B cell (primary cell): ENCODE measurements around the gene RNF10. TPM values are rescaled to one million over a fixed set of nuclear protein-coding genes. Genes with fewer than 3 reads are reported as not detected.

Experiments
- ATAC-seq: fragments of 200-7000 bp; cut with Tn5 transposase; one replicate; pipeline ENCODE4 v1.10.0; 2021; ENCODE audit warnings: low read depth, mild to moderate bottlenecking, moderate number of reproducible peaks, moderate library complexity
- CTCF ChIA-PET: fragments of 350-600 bp; sonication (Branson Sonifier 250); formaldehyde crosslinking; loops from one replicate; lab custom pipeline; 2021; ENCODE audit warnings: antibody characterized with exemption, inconsistent platforms; lab: Charles Lee
- POLR2A ChIA-PET: fragments of 350-600 bp; sonication (Branson Sonifier 250); formaldehyde crosslinking; loops from one replicate; lab custom pipeline; 2021; ENCODE audit warnings: antibody characterized with exemption; lab: Charles Lee
- DNase-seq: peaks from one replicate; pipeline ENCODE4 v3.0.0; 2013
- H2AFZ ChIP-seq: 2 replicates; pipeline ENCODE4 v1.6.1; 2012; ENCODE audit warnings: mild to moderate bottlenecking, low read depth, low read length; ENCODE audit not compliant: insufficient read depth, poor library complexity, severe bottlenecking
- H3K27ac ChIP-seq, 2 donors: 1 replicate in 1 of 2; 2 replicates in 1 of 2; pipeline ENCODE4 v1.5.1; 2012 to 2013; ENCODE audit warnings: low read length in 2 of 2, mild to moderate bottlenecking in 2 of 2, moderate library complexity in 1 of 2
- H3K27me3 ChIP-seq, 4 experiments: fragments of 200-600 bp in 1 of 4; sonication (generic) in 1 of 4; replicated peaks in 1 of 4; 1 replicate in 2 of 4; 2 replicates in 2 of 4; pipeline versions ENCODE4 v1.6.1 to v1.7.0; 2013 to 2016; ENCODE audit warnings: low read length in 3 of 4, mild to moderate bottlenecking in 2 of 4, mixed read lengths in 1 of 4, moderate library complexity in 1 of 4; ENCODE audit not compliant: insufficient read depth in 4 of 4, control insufficient read depth in 3 of 4; ENCODE audit errors: control extremely low read depth in 1 of 4
- H3K36me3 ChIP-seq, 2 experiments: replicated peaks in 1 of 2; 1 replicate in 1 of 2; 2 replicates in 1 of 2; pipeline versions ENCODE4 v1.6.1 to v1.7.1; 2013; ENCODE audit warnings: low read length in 1 of 2; ENCODE audit not compliant: insufficient read depth in 2 of 2, control insufficient read depth in 1 of 2; ENCODE audit errors: control extremely low read depth in 1 of 2, extremely low read depth in 1 of 2
- H3K4me1 ChIP-seq, 2 donors: fragments of 200-600 bp in 1 of 2; sonication (generic) in 1 of 2; 1 replicate in 1 of 2; 2 replicates in 1 of 2; pipeline versions ENCODE4 v1.5.1 to v1.6.1; 2013 to 2017; ENCODE audit warnings: low read length in 2 of 2; ENCODE audit not compliant: control insufficient read depth in 2 of 2, insufficient read depth in 2 of 2
- H3K4me2 ChIP-seq: replicated peaks from 2 replicates; pipeline ENCODE3; 2012; ENCODE audit warnings: mild to moderate bottlenecking, low read depth, low read length; ENCODE audit not compliant: poor library complexity, severe bottlenecking
- H3K4me3 ChIP-seq, 5 experiments: fragments of 200-600 bp in 1 of 5; sonication (generic) in 1 of 5; 1 replicate in 3 of 5; 2 replicates in 2 of 5; pipeline versions ENCODE4 v1.5.1 to v1.7.0; 2011 to 2016; ENCODE audit warnings: low read length in 4 of 5, mild to moderate bottlenecking in 4 of 5, low read depth in 2 of 5, control low read depth in 1 of 5, moderate library complexity in 1 of 5; ENCODE audit not compliant: insufficient read depth in 1 of 5; ENCODE audit errors: control extremely low read depth in 1 of 5, extremely low read depth in 1 of 5
- H3K79me2 ChIP-seq: fragments of 200-600 bp; sonication (generic); one replicate; pipeline ENCODE4 v1.6.0; 2016; ENCODE audit warnings: low read length; ENCODE audit not compliant: control insufficient read depth, insufficient read depth
- H3K9ac ChIP-seq: fragments of 200-600 bp; sonication (generic); 2 replicates; pipeline ENCODE4 v1.6.1; 2017; ENCODE audit warnings: mild to moderate bottlenecking, low read length, moderate library complexity
- H3K9me3 ChIP-seq, 3 donors: one replicate each; pipeline versions ENCODE4 v1.6.1 to v1.7.1; 2013; ENCODE audit warnings: low read length in 2 of 3; ENCODE audit not compliant: control insufficient read depth in 2 of 3, insufficient read depth in 1 of 3; ENCODE audit errors: control extremely low read depth in 1 of 3
- H4K20me1 ChIP-seq: 2 replicates; pipeline ENCODE4 v1.6.0; 2012; ENCODE audit warnings: mild to moderate bottlenecking, low read length; ENCODE audit not compliant: insufficient read depth, control insufficient read depth, poor library complexity, severe bottlenecking
- H3K27ac Mint-ChIP-seq: one replicate; pipeline ENCODE4 v1.8.0; 2021; ENCODE audit warnings: mixed read lengths
- H3K27me3 Mint-ChIP-seq: one replicate; pipeline ENCODE4 v1.8.0; 2021; ENCODE audit warnings: mixed read lengths
- H3K4me1 Mint-ChIP-seq: one replicate; pipeline ENCODE4 v1.8.0; 2021; ENCODE audit warnings: mixed read lengths
- H3K4me3 Mint-ChIP-seq: one replicate; pipeline ENCODE4 v1.8.0; 2021; ENCODE audit warnings: mixed read lengths
- H3K9me3 Mint-ChIP-seq: one replicate; pipeline ENCODE4 v1.8.0; 2022; ENCODE audit warnings: mixed read lengths; ENCODE audit not compliant: insufficient read depth
- EZH2 ChIP-seq: IDR thresholded peaks from 2 replicates; pipeline ENCODE4 v1.6.1; 2012; ENCODE audit warnings: borderline replicate concordance, low read depth, mild to moderate bottlenecking, moderate library complexity, low read length; ENCODE audit not compliant: insufficient read depth, poor library complexity, severe bottlenecking
- WGBS: methylation state at CpG from one replicate; pipeline ENCODE4 v1.1.5; 2013; ENCODE audit warnings: missing lambda C conversion rate; ENCODE audit not compliant: insufficient coverage; 5-methylcytosine and 5-hydroxymethylcytosine counted together
- intact Hi-C: fragments of 100-400 bp; cut with micrococcal nuclease; formaldehyde crosslinking; loops from one replicate; pipeline ENCODE4 v1.10.0; 2022
- polyA minus RNA-seq: library from RNA; depleted of rRNA, polyadenylated mRNA; stranded (reverse); fragments of >200 nt; gene quantifications from 2 replicates; pipeline ENCODE4 v1.2.3, GENCODE V29; 2012
- polyA plus RNA-seq: library from polyadenylated mRNA; depleted of rRNA; stranded (reverse); fragments of >200 nt; gene quantifications from 2 replicates; pipeline ENCODE4 v1.2.3, GENCODE V29; 2012
- total RNA-seq, 2 donors: library from RNA; stranded (reverse); fragments of 120-200 nt in 1 of 2; gene quantifications; 1 replicate in 1 of 2; 2 replicates in 1 of 2; pipeline versions ENCODE4 v1.2.3 to v1.2.4, GENCODE V29; 2013 to 2022
- TF ChIP-seq, protein P1 (sequence below): fragments of 200-600 bp; IDR thresholded peaks from one replicate; pipeline ENCODE4 v1.8.0; 2022; ENCODE audit warnings: antibody characterized with exemption, mild to moderate bottlenecking

RNF10 gene
- total RNA-seq, result 227 and 236 TPM in 2 replicates
- 78.9 TPM for total RNA-seq (2013)
- 163 and 250 TPM in 2 replicates for polyA plus RNA-seq
- polyA minus RNA-seq, result 83.9 and 160 TPM in 2 replicates

DNA sequence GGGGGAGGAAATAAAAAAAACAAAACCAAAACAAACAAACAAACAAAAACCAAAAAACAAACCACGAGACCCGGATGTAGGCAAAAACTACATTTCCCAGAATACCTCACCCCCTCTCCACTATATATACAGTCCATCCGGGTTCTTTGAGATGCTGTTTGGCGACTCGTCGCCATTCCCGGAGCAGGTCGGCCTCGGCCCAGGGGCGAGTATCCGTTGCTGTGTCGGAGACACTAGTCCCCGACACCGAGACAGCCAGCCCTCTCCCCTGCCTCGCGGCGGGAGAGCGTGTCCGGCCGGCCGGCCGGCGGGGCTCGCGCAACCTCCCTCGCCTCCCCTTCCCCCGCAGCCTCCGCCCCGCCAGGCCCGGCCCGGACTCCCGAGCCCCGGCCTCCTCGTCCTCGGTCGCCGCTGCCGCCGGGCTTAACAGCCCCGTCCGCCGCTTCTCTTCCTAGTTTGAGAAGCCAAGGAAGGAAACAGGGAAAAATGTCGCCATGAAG lies at the start of gene RNF10:
Gene RNF10, plus strand, starts transcription at position 154 of the 500 bp plus-strand sequence. CDS start 456 bp downstream, outside the sequence.
- Histone ChIP-seq H3K9ac (peak within 1 kb of the TSS; percentile 90), H3K4me2 (peak within 1 kb of the TSS; percentile 85), H4K20me1 (peaks cover 50% of the 10 kb centered on the region), H3K27me3 (no peaks in the 10 kb centered on the region), H3K4me3 (peak within 1 kb of the TSS; percentile 69 to 93 (median 80)), H3K36me3 (peaks cover 0 to 7% of the 10 kb centered on the region in 2 experiments), H3K27ac (peak within 1 kb of the TSS; percentile 64 to 94), H3K9me3 (no peaks in the 10 kb centered on the region), H2AFZ (peak within 1 kb of the TSS; percentile 77), H3K79me2 (peaks cover 61% of the 10 kb centered on the region), H3K4me1 (peaks cover 47 to 55% of the 10 kb centered on the region in 2 donors)
- Mint-ChIP-seq H3K4me3 (peak within 1 kb of the TSS; percentile 97), H3K9me3 (no peaks in the 10 kb centered on the region), H3K27me3 (no peaks in the 10 kb centered on the region), H3K4me1 (peaks cover 57% of the 10 kb centered on the region), H3K27ac (peak within 1 kb of the TSS; percentile 97)
- no peak for TF ChIP-seq EZH2
- TF ChIP-seq, protein P1, sequence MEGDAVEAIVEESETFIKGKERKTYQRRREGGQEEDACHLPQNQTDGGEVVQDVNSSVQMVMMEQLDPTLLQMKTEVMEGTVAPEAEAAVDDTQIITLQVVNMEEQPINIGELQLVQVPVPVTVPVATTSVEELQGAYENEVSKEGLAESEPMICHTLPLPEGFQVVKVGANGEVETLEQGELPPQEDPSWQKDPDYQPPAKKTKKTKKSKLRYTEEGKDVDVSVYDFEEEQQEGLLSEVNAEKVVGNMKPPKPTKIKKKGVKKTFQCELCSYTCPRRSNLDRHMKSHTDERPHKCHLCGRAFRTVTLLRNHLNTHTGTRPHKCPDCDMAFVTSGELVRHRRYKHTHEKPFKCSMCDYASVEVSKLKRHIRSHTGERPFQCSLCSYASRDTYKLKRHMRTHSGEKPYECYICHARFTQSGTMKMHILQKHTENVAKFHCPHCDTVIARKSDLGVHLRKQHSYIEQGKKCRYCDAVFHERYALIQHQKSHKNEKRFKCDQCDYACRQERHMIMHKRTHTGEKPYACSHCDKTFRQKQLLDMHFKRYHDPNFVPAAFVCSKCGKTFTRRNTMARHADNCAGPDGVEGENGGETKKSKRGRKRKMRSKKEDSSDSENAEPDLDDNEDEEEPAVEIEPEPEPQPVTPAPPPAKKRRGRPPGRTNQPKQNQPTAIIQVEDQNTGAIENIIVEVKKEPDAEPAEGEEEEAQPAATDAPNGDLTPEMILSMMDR, result no peak
- intact Hi-C loops, result loop anchor here (1.0 to 2.0 kb wide), 4 partner anchors 38 to 153 kb away; partner anchors contain the start of genes COX6A1, DYNLL1, MLEC and POP5
- ChIA-PET POLR2A (interaction anchor here (0.7 kb wide), 1 partner anchor 77 kb away, joined by 3 read pairs; no protein-coding TSS in a partner anchor), CTCF (no interaction called here)
- DNase-seq (peak; percentile 93), ATAC-seq (peak; percentile 77)
- WGBS, result under 1% methylated on average over 43 of the region's 43 CpGs
